ENCODE data around the gene DPEP2NB. TPM values are rescaled to one million over a fixed set of nuclear protein-coding genes. Genes with fewer than 3 reads are reported as not detected.

Gene DPEP2NB
- total RNA-seq, 1 donor from 2014 or later: not detected

DNA sequence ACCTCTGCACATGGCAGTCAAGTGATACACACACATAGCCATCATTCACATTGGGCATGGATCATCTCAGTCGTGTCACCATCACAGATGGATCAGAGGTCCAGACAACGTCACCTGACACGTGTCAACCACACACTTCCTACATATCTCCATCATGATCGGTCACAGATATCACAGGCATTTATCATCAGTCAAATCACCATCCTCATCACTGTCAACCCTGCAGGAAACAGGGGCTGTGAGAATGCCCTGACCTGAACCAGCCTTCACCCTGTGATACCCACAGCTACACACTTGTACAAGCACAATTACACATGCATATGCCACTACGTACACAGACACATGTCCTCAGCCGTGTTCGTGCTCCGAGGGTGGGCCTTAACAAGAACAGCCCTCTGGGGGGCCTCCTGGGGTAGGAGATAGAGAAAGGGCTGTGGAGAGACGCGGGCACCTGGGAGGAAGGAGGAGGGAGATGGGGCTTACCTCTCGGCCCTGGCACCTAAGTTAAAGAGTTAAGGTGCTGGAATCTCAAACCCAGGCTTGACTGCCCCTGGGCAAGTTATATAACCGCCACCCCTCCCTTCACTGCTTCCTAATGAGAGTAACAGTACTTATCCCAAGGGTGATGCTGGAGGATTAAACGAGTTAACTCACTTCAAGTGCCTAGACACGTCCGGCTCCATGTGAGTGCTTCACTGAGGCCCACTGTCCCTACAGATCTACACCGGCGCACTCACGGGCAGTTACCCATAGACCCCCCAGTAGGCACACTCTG is 48.3 kb downstream of the DPEP2NB start:
- intact Hi-C loops (cut with micrococcal nuclease): no loop called here
- ATAC-seq: no peak
- DNase-seq: peak; percentile 38

DNA sequence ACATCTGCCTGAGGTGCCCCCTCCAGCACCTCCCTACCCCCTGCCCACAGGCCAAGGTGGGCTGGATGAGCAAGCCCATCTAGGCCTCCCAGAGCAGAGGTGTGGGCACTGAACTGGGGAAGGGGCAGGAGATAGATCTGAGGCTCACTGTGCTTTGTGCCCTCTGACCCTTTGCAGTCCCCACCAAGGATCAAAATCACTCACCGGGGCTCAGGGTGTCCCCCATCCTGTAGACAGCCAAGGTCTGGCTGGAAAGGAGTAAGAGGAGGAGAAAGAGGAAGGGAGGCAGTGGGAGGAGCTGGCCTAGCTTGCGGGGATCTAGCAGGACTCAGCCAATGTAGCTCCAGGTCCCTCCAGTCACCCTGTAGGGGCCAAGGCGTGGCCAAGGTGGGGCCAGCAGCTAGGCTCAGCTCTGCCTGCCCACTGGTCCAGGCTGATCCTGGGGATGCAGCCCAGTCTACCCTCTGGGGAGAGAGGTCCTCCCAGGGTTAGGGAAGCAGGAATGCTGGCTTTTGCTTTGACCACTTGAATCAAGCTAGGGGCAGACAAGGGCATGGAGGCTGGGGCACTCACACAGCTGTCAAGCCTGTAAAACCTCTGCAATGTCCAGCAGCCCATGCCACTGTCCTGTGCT is 49.0 kb downstream of the DPEP2NB start:
- ATAC-seq (peak; percentile 3), DNase-seq (peak; percentile 60)
- intact Hi-C loops (cut with micrococcal nuclease): no loop called here

DNA sequence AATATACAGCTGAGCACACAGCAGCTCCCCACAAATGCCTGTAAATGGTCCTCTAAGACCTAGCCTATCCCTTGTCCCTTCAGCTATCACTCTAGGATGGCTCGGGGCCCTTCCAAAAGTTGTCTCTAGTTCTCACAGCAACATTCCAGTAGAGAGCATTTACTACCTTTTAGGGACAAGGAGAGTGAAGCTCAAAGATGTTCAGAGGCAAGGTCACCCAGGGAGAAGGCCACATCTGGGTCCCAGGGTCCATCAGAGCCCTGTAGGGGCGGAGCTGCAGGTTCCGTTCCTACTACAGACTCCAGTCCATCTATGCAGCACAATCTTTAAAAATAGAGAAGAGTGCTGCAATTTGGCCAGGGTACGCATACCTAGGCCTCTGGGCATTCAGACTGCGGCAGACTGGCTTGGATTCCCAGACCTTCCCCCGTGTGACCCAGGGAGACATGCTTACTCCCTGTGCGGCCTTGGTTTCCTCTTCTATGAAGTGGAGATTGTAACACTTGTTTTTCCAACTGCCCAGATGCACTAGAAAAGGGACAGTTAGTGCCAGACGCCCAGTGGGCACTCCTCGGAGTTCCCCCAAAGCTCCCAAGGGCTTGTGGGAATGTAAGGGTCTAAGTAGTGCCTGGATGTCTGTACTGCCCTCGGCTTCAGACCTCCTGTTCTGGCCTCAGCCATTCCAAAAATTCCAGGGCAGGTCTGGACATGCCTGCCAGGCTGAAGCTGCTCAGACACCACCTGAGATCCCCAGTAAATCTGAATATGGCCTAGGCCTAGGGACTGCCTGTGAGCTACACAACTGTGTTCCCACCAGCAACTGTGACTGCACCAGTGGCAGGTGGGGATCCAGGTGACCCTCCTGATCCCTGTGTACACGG is 49.8 kb downstream of the DPEP2NB start:
- DNase-seq (peak; percentile 47), ATAC-seq (peak; percentile 17)
- intact Hi-C loops (cut with micrococcal nuclease): no loop called here

DNA sequence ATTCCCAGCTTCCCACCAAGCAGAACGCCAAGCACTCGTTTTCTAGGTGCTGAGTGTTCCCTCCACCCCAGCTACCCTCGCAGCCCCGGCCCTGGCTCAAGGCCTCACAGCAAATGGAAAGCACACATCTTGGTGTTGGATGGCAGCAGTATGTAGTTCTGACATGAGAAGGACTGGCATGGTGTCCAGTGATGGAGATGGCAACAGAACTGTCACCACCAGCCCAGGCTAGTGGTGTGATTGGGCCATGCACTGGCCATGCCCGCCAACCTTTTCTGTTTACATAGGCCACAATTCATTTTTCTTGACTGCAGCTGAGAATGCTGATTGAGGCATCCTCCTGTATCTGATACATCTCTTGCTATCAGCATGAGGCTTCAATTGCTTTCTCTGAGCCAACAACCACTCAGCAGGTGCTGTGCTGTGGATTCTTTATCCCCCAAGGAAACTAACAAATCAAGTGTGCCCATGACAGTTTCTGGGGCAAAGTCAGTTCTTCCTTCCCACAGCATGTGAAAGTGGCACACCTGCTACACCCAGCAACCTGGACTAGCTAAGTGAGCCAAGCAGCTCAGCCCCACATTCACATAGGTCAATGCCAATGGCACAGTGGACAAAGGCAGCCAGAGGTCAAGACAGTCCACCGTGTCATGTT is 51.1 kb downstream of the DPEP2NB start:
- intact Hi-C loops (cut with micrococcal nuclease): no loop called here
- DNase-seq (no peak), ATAC-seq (no peak)

DNA sequence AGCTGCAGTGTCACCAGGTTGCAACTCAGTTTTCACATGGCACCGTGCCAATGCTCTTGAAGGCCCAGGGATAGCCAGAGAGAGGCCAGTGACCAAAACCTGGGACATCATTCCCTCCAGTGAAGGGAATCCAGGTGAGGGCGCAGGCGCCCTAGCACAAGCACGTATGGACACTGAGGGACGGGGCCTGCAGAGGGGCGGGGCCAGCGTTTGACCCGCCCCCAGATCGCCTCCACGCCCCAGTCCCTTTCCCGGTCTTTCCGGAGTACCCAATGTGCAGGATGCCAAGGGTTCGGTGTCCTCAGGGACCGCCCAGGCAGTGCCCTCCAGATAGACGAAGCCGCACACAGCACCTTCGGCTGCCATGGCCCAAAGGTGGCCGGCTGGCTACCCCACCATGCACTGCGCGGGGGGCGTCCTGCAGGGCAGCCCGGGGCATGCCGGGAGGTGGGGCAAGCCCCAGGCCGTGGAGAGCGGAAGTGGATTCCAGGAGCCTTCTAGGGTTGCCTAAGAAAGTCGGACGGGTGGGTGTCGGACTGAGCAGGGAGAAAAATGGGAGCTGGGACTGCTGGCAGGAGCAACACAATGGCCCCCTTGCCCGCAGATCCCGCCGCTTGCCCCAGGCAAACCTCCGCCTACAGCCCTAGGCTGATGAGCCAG is 51.9 kb downstream of the DPEP2NB start:
- intact Hi-C loops (cut with micrococcal nuclease): no loop called here
- DNase-seq (peak; percentile 59), ATAC-seq (no peak)

Other genes with a start within 250 kb of the DPEP2NB start
- 11.8 TPM for gene RANBP10, start 209.4 kb downstream of the DPEP2NB start, total RNA-seq
- 0.37 TPM for gene TSNAXIP1, start 209.0 kb downstream of the DPEP2NB start, total RNA-seq
- 32.6 TPM for gene THAP11, start 173.6 kb downstream of the DPEP2NB start, total RNA-seq
- gene NUTF2, start 169.0 kb downstream of the DPEP2NB start, total RNA-seq: 84.4 TPM
- 20.8 TPM for gene CENPT, start 168.2 kb downstream of the DPEP2NB start, total RNA-seq
- gene EDC4, start 142.9 kb downstream of the DPEP2NB start, total RNA-seq: 31.8 TPM
- gene NRN1L, start 131.0 kb downstream of the DPEP2NB start, total RNA-seq: not detected
- 18.1 TPM for gene PSKH1, start 122.7 kb downstream of the DPEP2NB start, total RNA-seq
- gene CTRL, start 84.0 kb downstream of the DPEP2NB start, total RNA-seq: 0.37 TPM
- 54.1 TPM for gene PSMB10, start 79.1 kb downstream of the DPEP2NB start, total RNA-seq
- 21.9 TPM for gene LCAT, start 71.8 kb downstream of the DPEP2NB start, total RNA-seq
- 95.5 TPM for gene SLC12A4, start 47.3 kb downstream of the DPEP2NB start, total RNA-seq
- not detected for gene DPEP3, start 35.4 kb downstream of the DPEP2NB start, total RNA-seq
- 2.2 TPM for gene DPEP2, start 16.4 kb downstream of the DPEP2NB start, total RNA-seq
- 7.7 TPM for gene DDX28, start 7.3 kb upstream of the DPEP2NB start, total RNA-seq
- gene DUS2, start 7.4 kb upstream of the DPEP2NB start, total RNA-seq: 4.9 TPM
- 24.7 TPM for gene NFATC3, start 69.5 kb upstream of the DPEP2NB start, total RNA-seq
- 0.87 TPM for gene ESRP2, start 220.2 kb upstream of the DPEP2NB start, total RNA-seq
- 33.8 TPM for gene PLA2G15, start 229.5 kb upstream of the DPEP2NB start, total RNA-seq
- gene SLC7A6, start 248.6 kb upstream of the DPEP2NB start, total RNA-seq: 38.2 TPM

Measured in left ventricle myocardium superior (tissue), 1 donor.